Mucosa of descending colon (tissue), 3 donors: ENCODE measurements around the gene PAM. TPM values are rescaled to one million over a fixed set of nuclear protein-coding genes. Genes with fewer than 3 reads are reported as not detected.

ENCODE experiments used
- ATAC-seq: fragments of 200-7000 bp; cut with Tn5 transposase; one replicate; pipeline ENCODE4 v1.9.1; 2020; ENCODE audit warnings: mild to moderate bottlenecking, moderate library complexity
- DNase-seq, 3 donors: peaks; one replicate each; pipeline ENCODE4 v3.0.0-alpha.2; 2020
- H3K36me3 ChIP-seq: fragments of 200-600 bp; one replicate; pipeline ENCODE4 v1.8.0; 2021; ENCODE audit warnings: low read depth, mild to moderate bottlenecking
- H3K4me1 ChIP-seq: fragments of 200-600 bp; one replicate; pipeline ENCODE4 v1.8.0; 2021; ENCODE audit warnings: low read depth, mild to moderate bottlenecking
- H3K4me3 ChIP-seq: fragments of 200-600 bp; one replicate; pipeline ENCODE4 v1.8.0; 2021; ENCODE audit warnings: mild to moderate bottlenecking
- H3K9me3 ChIP-seq: fragments of 200-600 bp; one replicate; pipeline ENCODE4 v1.8.0; 2021; ENCODE audit warnings: mild to moderate bottlenecking
- intact Hi-C, 2 donors: fragments of 100-400 bp; cut with DNase I in 1 of 2; cut with micrococcal nuclease in 1 of 2; formaldehyde crosslinking; loops; one replicate each; pipeline versions ENCODE4 v1.11.0 to v1.11.1; 2022; cut with DNase I, micrococcal nuclease
- total RNA-seq, 3 donors: library from RNA; stranded (reverse); fragmentation: NEBNext Ultra II Directional in 2 of 3; extraction: Animal tissue kit (Norgen Biotek cat#: 25700) in 2 of 3; gene quantifications; one replicate each; pipeline versions ENCODE4 v1.2.1 to v1.2.4, GENCODE V29; 2021 to 2023
- TF ChIP-seq, protein P1 (sequence below): fragments of 200-600 bp; IDR thresholded peaks from one replicate; pipeline ENCODE4 v1.8.0; 2022; ENCODE audit warnings: antibody characterized with exemption, mild to moderate bottlenecking
- donor health status: DM: no; HTN: no; CAD: no; lungs with moderate emphysema.
- donor health status: DM: no; HTN: no; CAD: no.
- donor health status: DM: no; HTN: yes; CAD: no.

Gene PAM
- total RNA-seq, 3 donors from 2014 or later: 59.7 to 164 (median 64.4) TPM

DNA sequence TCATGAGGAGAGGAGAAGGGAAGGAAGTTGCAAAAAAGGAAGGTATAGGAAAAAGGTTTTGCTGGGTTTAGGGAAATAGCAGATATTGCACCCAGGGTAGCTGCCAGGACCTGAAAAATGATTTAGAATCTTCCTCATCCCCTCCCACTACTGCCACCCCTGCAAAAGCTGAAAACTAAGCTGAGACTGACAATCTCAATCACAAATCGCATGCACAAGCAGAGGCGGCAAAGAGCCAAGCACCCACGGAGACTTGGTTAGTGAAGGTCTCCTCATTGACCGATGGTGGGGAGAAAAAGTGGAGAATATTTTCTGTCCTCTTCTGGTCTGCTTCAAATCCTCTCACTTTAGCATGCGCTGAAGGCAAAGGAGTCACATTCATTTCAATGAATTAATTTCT lies 39.1 kb upstream of the PAM start:
- Histone ChIP-seq H3K9me3 (no peaks in the 10 kb centered on the region), H3K4me1 (no peaks in the 10 kb centered on the region), H3K4me3 (no peak overlapping the region), H3K36me3 (no peaks in the 10 kb centered on the region)
- DNase-seq: no peak
- intact Hi-C loops: no loop called here
- TF ChIP-seq, protein P1, sequence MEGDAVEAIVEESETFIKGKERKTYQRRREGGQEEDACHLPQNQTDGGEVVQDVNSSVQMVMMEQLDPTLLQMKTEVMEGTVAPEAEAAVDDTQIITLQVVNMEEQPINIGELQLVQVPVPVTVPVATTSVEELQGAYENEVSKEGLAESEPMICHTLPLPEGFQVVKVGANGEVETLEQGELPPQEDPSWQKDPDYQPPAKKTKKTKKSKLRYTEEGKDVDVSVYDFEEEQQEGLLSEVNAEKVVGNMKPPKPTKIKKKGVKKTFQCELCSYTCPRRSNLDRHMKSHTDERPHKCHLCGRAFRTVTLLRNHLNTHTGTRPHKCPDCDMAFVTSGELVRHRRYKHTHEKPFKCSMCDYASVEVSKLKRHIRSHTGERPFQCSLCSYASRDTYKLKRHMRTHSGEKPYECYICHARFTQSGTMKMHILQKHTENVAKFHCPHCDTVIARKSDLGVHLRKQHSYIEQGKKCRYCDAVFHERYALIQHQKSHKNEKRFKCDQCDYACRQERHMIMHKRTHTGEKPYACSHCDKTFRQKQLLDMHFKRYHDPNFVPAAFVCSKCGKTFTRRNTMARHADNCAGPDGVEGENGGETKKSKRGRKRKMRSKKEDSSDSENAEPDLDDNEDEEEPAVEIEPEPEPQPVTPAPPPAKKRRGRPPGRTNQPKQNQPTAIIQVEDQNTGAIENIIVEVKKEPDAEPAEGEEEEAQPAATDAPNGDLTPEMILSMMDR: no peak
- ATAC-seq: no peak

GRCh38 chr5:102718819-102719218 lies 36.3 kb upstream of the PAM start:
- Histone ChIP-seq H3K4me3 (no peak overlapping the region), H3K36me3 (no peaks in the 10 kb centered on the region), H3K4me1 (no peaks in the 10 kb centered on the region), H3K9me3 (no peaks in the 10 kb centered on the region)
- DNase-seq (no peak), ATAC-seq (no peak)
- TF ChIP-seq, protein P1: no peak
- intact Hi-C loops: no loop called here

DNA sequence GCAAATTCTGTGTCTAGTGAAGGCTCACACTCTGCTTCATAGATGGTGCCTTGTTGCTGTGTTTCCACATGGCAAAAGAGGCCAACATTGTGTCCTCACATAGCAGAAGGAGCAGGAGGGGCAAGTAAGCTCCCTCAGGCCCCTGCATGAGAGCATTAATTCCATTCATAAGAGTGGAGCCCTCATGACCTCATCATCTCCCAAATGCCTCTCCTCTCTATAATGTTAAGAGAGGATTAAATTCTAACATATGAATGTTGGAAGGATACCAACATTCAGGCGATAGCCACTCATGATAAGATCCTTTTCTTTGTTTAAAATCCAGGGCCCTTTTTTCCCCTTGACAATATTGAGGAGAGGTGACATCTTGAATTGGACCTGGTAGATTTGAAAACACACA lies 35.2 kb upstream of the PAM start:
- no peak overlapping the region for H3K4me3 ChIP-seq
- DNase-seq (no peak), ATAC-seq (no peak)
- TF ChIP-seq, protein P1: no peak
- intact Hi-C loops: no loop called here
- no peaks in the 10 kb centered on the region for H3K9me3 ChIP-seq
- H3K36me3 ChIP-seq: no peaks in the 10 kb centered on the region
- H3K4me1 ChIP-seq: no peaks in the 10 kb centered on the region

DNA sequence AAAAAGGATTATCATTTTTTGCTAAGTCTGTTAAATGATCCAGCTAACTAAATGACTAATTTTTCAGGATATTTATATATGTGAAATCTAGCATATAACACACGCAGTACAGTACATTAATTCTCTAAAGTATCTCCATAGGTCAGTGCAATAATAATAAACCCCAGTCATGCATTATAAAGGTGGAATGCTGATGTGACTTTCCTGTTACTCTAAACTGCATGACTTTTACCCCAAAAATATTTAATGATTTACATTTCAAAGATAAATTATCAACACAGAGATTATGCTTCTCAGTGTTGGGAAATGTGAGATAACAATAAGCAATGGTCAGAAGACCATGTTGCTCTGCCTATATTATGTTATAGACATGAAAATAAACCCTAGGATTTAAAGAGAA lies 34.1 kb upstream of the PAM start:
- H3K9me3 ChIP-seq: no peaks in the 10 kb centered on the region
- TF ChIP-seq, protein P1: no peak
- DNase-seq (no peak), ATAC-seq (no peak)
- no peaks in the 10 kb centered on the region for H3K4me1 ChIP-seq
- H3K4me3 ChIP-seq: no peak overlapping the region
- H3K36me3 ChIP-seq: no peaks in the 10 kb centered on the region
- intact Hi-C loops: no loop called here

GRCh38 chr5:102722931-102723330 lies 32.2 kb upstream of the PAM start:
- no peaks in the 10 kb centered on the region for H3K9me3 ChIP-seq
- intact Hi-C loops: no loop called here
- no peak for DNase-seq
- H3K36me3 ChIP-seq: no peaks in the 10 kb centered on the region
- TF ChIP-seq, protein P1: no peak
- no peaks in the 10 kb centered on the region for H3K4me1 ChIP-seq
- no peak for ATAC-seq
- H3K4me3 ChIP-seq: no peak overlapping the region

- intact Hi-C loops: no loop called here
- Histone ChIP-seq H3K9me3 (no peaks in the 10 kb centered on the region), H3K4me1 (no peaks in the 10 kb centered on the region)
Measured at GRCh38 chr5:102731693-102732092, 23.4 kb upstream of the PAM start.

More at GRCh38 chr5:102731693-102732092, 23.4 kb upstream of the PAM start:
- DNase-seq: no peak
- ATAC-seq: no peak
- H3K36me3 ChIP-seq: no peaks in the 10 kb centered on the region
- TF ChIP-seq, protein P1: no peak
- H3K4me3 ChIP-seq: no peak overlapping the region
